ENCODE measurements around the gene CLK4. TPM values are rescaled to one million over a fixed set of nuclear protein-coding genes. Genes with fewer than 3 reads are reported as not detected.

The CLK4 gene
- total RNA-seq, 1 donor from 2014 or later, result 19.9 TPM

DNA sequence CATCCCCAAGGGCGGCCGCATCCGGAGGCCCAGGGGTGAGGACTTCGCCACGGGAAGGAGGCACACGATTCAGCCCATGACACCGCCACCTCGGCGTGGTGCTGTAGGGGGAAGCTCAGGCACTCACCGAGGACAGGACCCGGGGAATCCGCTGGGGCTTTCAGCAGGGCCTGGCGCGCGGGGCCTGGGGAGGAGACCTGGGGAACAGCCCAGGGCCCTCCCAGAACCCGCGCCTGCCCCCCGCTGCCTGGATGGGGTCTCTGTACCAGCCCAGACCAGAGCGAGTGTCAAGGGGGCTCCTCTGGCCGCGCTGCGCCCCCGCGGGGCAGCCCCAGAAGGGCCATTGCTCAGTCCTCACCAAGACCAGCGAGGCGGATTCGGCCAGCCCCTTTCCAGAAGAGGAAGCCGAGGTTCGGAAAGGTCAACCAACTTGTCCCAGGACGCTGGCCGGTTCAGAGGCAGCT is 49.4 kb downstream of the CLK4 start:
- peaks cover 20% of the 10 kb centered on the region for H3K36me3 Mint-ChIP-seq (ENCODE audit: low read depth, unreplicated experiment)
- TF ChIP-seq, protein P1, sequence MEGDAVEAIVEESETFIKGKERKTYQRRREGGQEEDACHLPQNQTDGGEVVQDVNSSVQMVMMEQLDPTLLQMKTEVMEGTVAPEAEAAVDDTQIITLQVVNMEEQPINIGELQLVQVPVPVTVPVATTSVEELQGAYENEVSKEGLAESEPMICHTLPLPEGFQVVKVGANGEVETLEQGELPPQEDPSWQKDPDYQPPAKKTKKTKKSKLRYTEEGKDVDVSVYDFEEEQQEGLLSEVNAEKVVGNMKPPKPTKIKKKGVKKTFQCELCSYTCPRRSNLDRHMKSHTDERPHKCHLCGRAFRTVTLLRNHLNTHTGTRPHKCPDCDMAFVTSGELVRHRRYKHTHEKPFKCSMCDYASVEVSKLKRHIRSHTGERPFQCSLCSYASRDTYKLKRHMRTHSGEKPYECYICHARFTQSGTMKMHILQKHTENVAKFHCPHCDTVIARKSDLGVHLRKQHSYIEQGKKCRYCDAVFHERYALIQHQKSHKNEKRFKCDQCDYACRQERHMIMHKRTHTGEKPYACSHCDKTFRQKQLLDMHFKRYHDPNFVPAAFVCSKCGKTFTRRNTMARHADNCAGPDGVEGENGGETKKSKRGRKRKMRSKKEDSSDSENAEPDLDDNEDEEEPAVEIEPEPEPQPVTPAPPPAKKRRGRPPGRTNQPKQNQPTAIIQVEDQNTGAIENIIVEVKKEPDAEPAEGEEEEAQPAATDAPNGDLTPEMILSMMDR (IDR thresholded peaks at IDR 0.05; ENCODE audit: unreplicated experiment), result no peak
- DNase-seq (ENCODE audit: low spot score), result peak; percentile 45
- peak overlapping the region; percentile 85 for H3K4me3 Mint-ChIP-seq (ENCODE audit: unreplicated experiment)
- peaks cover 10% of the 10 kb centered on the region for H3K4me1 Mint-ChIP-seq (ENCODE audit: unreplicated experiment)
- H3K9me3 Mint-ChIP-seq (ENCODE audit: unreplicated experiment), result no peaks in the 10 kb centered on the region
- H3K27ac Mint-ChIP-seq (ENCODE audit: unreplicated experiment), result no peak overlapping the region
- peaks cover 14% of the 10 kb centered on the region for H3K27me3 Mint-ChIP-seq (ENCODE audit: unreplicated experiment)

DNA sequence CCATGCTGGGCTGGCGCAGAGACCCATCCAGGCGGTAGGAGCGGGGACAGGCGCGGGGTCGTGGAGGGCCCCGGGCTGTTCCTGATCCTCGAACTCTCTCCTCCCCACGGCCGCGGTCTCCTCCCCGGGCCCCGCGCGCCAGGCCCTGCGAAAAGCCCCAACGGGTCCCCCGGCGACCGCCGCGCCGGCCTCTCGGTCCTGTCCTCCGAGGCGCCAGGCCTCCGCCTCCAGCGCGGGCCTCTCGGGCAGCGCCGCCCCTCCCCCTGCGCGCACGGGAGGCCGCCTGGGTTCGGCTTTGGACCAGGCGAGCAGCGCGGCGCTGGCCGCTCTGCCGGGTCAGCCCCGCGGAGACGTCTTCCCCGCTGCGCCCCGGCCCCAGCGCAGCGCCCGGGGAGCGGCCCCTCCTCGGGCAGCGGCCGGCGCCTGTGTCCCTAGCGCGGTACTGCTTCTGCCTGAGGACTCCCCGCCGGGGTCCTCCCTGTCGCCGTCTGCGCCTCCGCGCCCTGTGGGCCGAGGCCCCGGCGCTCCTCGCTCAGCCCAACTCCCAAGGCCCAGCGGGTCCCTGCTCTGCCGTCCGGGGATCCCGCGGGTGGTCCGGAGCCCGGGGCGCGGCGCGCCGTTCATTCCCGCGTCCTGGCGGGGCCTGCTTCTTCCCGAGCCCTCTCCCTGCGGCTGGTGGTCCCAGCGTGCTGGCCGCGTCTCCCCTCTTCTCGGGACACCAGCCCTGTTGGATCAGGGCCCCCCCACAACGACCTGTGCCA is 50.1 kb downstream of the CLK4 start:
- Mint-ChIP-seq H3K4me1 (ENCODE audit: unreplicated experiment) (peaks cover 10% of the 10 kb centered on the region), H3K9me3 (ENCODE audit: unreplicated experiment) (no peaks in the 10 kb centered on the region), H3K27me3 (ENCODE audit: unreplicated experiment) (peaks cover 11% of the 10 kb centered on the region), H3K27ac (ENCODE audit: unreplicated experiment) (no peak overlapping the region), H3K4me3 (ENCODE audit: unreplicated experiment) (peak overlapping the region; percentile 85), H3K36me3 (ENCODE audit: low read depth, unreplicated experiment) (peaks cover 20% of the 10 kb centered on the region)
- TF ChIP-seq, protein P1 (IDR thresholded peaks at IDR 0.05; ENCODE audit: unreplicated experiment), result no peak
- DNase-seq (ENCODE audit: low spot score), result peak; percentile 40

DNA sequence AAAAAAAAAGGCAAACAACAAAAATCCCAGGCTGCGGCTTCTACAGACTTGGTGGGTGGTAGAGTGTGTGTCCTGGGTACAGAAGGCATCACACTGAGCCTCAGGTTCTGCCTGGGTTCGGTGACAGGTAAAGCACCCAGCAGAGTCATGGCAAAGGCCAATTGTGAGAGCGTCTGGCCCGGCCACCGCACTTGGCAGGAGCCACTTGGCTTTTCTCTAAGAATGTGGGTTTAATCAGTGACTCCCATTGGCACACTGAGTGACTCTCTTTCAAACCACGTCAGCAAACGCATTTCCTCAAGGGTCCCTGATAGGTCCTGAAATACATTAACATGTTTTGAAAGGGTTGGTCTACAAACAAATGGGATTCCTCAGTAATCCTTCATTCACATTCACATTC is 53.6 kb downstream of the CLK4 start:
- H3K36me3 Mint-ChIP-seq (ENCODE audit: low read depth, unreplicated experiment), result peaks cover 25% of the 10 kb centered on the region
- H3K9me3 Mint-ChIP-seq (ENCODE audit: unreplicated experiment), result no peaks in the 10 kb centered on the region
- peaks cover 7% of the 10 kb centered on the region for H3K27me3 Mint-ChIP-seq (ENCODE audit: unreplicated experiment)
- no peak overlapping the region for H3K4me3 Mint-ChIP-seq (ENCODE audit: unreplicated experiment)
- no peak for DNase-seq (ENCODE audit: low spot score)
- H3K27ac Mint-ChIP-seq (ENCODE audit: unreplicated experiment), result no peak overlapping the region
- TF ChIP-seq, protein P1 (IDR thresholded peaks at IDR 0.05; ENCODE audit: unreplicated experiment), result no peak
- peaks cover 13% of the 10 kb centered on the region for H3K4me1 Mint-ChIP-seq (ENCODE audit: unreplicated experiment)

- peaks cover 7% of the 10 kb centered on the region for H3K27me3 Mint-ChIP-seq (ENCODE audit: unreplicated experiment)
- TF ChIP-seq, protein P1 (IDR thresholded peaks at IDR 0.05; ENCODE audit: unreplicated experiment), result no peak
- H3K4me3 Mint-ChIP-seq (ENCODE audit: unreplicated experiment), result peak overlapping the region; percentile 57
- peaks cover 13% of the 10 kb centered on the region for H3K4me1 Mint-ChIP-seq (ENCODE audit: unreplicated experiment)
- no peak for DNase-seq (ENCODE audit: low spot score)
- H3K36me3 Mint-ChIP-seq (ENCODE audit: low read depth, unreplicated experiment), result peaks cover 25% of the 10 kb centered on the region
- no peak overlapping the region for H3K27ac Mint-ChIP-seq (ENCODE audit: unreplicated experiment)
- no peaks in the 10 kb centered on the region for H3K9me3 Mint-ChIP-seq (ENCODE audit: unreplicated experiment)
Observed at GRCh38 chr5:178572617-178573016, 54.2 kb downstream of the CLK4 start.

DNA sequence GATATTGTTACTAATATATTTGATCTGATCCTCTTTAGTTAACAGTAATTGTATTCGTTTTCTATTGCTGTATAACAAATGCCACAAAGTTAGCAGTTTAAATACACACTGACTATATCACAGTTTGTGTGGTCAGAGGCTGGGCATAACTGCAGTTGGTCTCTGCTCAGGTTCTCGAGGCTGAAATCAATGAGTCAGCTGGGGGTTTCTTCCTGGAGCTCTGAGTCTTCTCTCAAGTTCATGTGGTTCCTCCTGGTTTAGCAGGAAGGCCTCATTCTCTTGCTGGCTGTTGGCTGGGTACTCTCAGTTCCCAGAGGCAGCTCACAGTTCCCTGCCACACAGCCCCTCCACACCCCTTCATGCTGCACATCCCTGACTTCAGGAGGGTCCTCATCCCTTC is 57.4 kb downstream of the CLK4 start:
- Mint-ChIP-seq H3K27me3 (ENCODE audit: unreplicated experiment) (peaks cover 4% of the 10 kb centered on the region), H3K4me1 (ENCODE audit: unreplicated experiment) (peaks cover 17% of the 10 kb centered on the region)

More for the DNA sequence above, 57.4 kb downstream of the CLK4 start:
- Mint-ChIP-seq H3K4me3 (ENCODE audit: unreplicated experiment) (no peak overlapping the region), H3K36me3 (ENCODE audit: low read depth, unreplicated experiment) (peaks cover 20% of the 10 kb centered on the region), H3K27ac (ENCODE audit: unreplicated experiment) (no peak overlapping the region), H3K9me3 (ENCODE audit: unreplicated experiment) (no peaks in the 10 kb centered on the region)
- no peak for DNase-seq (ENCODE audit: low spot score)
- TF ChIP-seq, protein P1 (IDR thresholded peaks at IDR 0.05; ENCODE audit: unreplicated experiment), result no peak

All from endothelial cell (in vitro differentiated cells).